ENCODE data around the gene SCUBE3.

The SCUBE3 gene

DNA sequence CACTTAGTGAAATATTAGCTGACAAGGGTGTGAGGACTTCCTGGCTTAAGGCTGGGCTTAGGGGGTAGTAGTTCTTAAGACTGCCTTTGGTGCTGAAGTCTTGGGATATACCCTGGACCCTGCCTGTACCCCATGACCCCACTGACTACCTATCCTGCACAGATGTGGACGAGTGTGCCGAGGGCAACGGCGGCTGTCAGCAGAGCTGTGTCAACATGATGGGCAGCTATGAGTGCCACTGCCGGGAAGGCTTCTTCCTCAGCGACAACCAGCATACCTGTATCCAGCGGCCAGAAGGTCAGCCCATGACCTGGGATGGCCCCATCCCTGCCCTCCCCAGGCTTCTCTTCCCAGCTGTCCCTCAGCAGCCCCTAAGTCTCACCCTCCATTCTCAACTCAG is 17.8 kb downstream of the SCUBE3 start:
- DNase-seq = no peak
- intact Hi-C loops (cut with DNase I; ENCODE audit: low total_unique reads) = no loop called here

DNA sequence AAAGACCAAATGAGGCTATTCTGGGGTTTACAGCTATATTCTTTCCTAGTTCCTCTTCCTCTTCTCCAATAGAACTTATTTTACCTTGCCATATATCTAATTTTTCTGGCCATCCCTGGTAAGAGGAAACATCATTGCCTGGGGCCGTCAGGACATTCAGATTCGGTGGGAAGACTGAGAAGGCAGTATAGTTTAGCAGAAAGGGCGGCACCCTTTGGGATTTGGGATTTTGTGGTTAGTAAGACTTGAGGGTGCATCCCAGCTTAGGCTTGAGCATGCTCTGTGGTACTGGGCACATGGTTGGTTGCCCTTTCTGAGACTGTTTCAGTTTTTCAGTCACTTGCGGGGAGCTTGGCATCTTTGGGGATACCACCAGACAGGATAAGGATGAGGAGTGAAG is 21.1 kb downstream of the SCUBE3 start:
- Histone ChIP-seq H3K27me3 (no peaks in the 10 kb centered on the region), H3K4me1 (peaks cover 0 to 55% (median 40%) of the 10 kb centered on the region in 4 donors), H3K4me3 (no peak overlapping the region), H3K36me3 (peaks cover 17 to 26% (median 18%) of the 10 kb centered on the region in 3 donors), H3K27ac (peak overlapping the region; percentile 30 to 80), H3K9me3 (no peaks in the 10 kb centered on the region)
- intact Hi-C loops (cut with DNase I; ENCODE audit: low total_unique reads) = no loop called here
- no peak for DNase-seq
- TF ChIP-seq, protein P1, sequence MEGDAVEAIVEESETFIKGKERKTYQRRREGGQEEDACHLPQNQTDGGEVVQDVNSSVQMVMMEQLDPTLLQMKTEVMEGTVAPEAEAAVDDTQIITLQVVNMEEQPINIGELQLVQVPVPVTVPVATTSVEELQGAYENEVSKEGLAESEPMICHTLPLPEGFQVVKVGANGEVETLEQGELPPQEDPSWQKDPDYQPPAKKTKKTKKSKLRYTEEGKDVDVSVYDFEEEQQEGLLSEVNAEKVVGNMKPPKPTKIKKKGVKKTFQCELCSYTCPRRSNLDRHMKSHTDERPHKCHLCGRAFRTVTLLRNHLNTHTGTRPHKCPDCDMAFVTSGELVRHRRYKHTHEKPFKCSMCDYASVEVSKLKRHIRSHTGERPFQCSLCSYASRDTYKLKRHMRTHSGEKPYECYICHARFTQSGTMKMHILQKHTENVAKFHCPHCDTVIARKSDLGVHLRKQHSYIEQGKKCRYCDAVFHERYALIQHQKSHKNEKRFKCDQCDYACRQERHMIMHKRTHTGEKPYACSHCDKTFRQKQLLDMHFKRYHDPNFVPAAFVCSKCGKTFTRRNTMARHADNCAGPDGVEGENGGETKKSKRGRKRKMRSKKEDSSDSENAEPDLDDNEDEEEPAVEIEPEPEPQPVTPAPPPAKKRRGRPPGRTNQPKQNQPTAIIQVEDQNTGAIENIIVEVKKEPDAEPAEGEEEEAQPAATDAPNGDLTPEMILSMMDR (IDR thresholded peaks at IDR 0.05) = no peak

More for the DNA sequence above, 17.8 kb downstream of the SCUBE3 start:
- Histone ChIP-seq H3K27ac (peak overlapping the region; percentile 73 to 80), H3K9me3 (no peaks in the 10 kb centered on the region), H3K36me3 (peaks cover 18 to 38% (median 28%) of the 10 kb centered on the region in 3 donors), H3K4me3 (no peak overlapping the region), H3K4me1 (peaks cover 0 to 32% (median 15%) of the 10 kb centered on the region in 4 donors), H3K27me3 (no peaks in the 10 kb centered on the region)
- TF ChIP-seq, protein P1 (IDR thresholded peaks at IDR 0.05) = no peak

DNA sequence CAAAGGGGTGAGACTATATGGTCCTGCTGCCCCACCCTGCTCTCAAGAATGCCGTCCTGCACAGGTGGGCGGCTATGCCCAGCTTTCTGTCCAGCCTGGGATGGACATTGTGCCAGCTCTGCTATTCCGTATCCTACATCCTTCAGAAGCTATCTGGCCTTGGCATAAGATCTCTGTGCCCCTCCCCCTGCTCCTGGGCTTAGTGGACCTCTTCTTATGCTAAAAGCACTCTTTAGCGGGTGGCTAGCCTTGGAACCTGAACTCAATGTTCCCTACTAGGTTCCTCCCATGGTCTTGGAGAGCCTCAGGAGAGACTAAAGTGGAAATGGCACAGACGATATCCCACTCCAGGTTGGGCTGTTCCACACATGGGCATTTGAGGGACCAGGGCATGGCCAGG is 22.5 kb downstream of the SCUBE3 start:
- H3K27ac ChIP-seq = peak overlapping the region; percentile 68 to 80

DNA sequence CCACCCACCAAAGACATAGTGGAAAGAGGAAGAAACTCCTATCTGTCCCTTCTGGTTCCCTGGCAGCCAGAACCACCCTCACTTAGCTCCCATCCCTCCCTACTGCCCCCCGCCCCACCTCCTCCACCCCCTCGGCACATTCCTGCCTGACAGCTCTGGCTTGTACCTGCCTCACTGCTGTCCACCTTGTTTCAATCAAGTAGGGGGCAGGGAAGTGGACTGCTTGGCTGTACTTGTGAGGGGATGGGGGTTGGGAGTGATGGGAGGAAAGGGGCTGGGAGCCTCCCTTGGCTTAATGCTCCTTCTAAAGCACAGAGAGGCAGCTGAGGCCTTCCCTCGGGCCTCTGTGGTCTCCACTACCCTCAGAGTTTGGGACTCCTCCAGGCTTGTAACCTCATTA is 23.7 kb downstream of the SCUBE3 start:
- Histone ChIP-seq H3K36me3 (peaks cover 18 to 38% (median 27%) of the 10 kb centered on the region in 3 donors), H3K27ac (peak overlapping the region; percentile 68 to 80), H3K9me3 (no peaks in the 10 kb centered on the region), H3K4me1 (peaks cover 0 to 47% (median 31%) of the 10 kb centered on the region in 4 donors), H3K27me3 (no peaks in the 10 kb centered on the region), H3K4me3 (no peak overlapping the region)
- TF ChIP-seq, protein P1 (IDR thresholded peaks at IDR 0.05) = no peak
- intact Hi-C loops (cut with DNase I; ENCODE audit: low total_unique reads) = no loop called here
- DNase-seq = no peak

More for the DNA sequence above, 22.5 kb downstream of the SCUBE3 start:
- Histone ChIP-seq H3K36me3 (peaks cover 17 to 27% (median 18%) of the 10 kb centered on the region in 3 donors), H3K4me3 (no peak overlapping the region), H3K4me1 (peaks cover 0 to 55% (median 36%) of the 10 kb centered on the region in 4 donors), H3K27me3 (no peaks in the 10 kb centered on the region), H3K9me3 (no peaks in the 10 kb centered on the region)
- TF ChIP-seq, protein P1 (IDR thresholded peaks at IDR 0.05) = no peak
- no peak for DNase-seq
- intact Hi-C loops (cut with DNase I; ENCODE audit: low total_unique reads) = no loop called here

DNA sequence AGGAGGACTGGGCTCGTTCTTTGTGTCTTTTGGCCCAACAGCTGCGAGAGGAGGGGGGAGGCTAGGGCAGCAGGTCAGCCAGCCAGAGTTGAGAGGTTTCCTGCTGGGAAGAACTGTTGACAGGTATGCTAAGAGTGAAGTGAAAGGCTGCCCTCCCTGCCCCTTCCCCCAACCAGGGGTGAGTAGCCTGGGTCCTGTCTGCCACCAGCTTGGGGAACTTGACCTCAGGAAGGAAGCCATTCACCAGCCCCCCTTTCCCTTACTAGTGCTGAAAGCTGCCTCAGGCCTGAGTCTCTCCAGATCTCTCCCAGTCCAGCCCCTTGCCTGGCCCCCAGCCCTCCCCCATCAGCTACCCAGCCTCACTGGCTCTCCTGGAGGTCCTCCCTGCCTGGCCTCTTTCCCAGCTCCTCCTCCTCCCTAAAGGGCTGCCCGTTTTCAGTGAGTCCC is 25.1 kb downstream of the SCUBE3 start:
- no peaks in the 10 kb centered on the region for H3K9me3 ChIP-seq
- no peaks in the 10 kb centered on the region for H3K27me3 ChIP-seq
- H3K36me3 ChIP-seq = peaks cover 32 to 44% (median 40%) of the 10 kb centered on the region in 3 donors
- TF ChIP-seq, protein P1 (IDR thresholded peaks at IDR 0.05) = no peak
- H3K27ac ChIP-seq = peak overlapping the region; percentile 68 to 80
- H3K4me1 ChIP-seq = peaks cover 0 to 47% (median 31%) of the 10 kb centered on the region in 4 donors
- intact Hi-C loops (cut with DNase I; ENCODE audit: low total_unique reads) = no loop called here
- DNase-seq = peak; percentile 60 to 91
- H3K4me3 ChIP-seq = no peak overlapping the region

Data from tibial artery (tissue), 4 donors.